Choroid plexus epithelial cell (primary cell): Measurements from ENCODE around the gene PPP1R13B.

ENCODE experiments used
- DNase-seq: peaks from one replicate; pipeline ENCODE4 v3.0.0-alpha.2; 2010; ENCODE audit warnings: low read depth
- H3K4me3 ChIP-seq: 2 replicates; pipeline ENCODE4 v1.5.1; 2011; ENCODE audit warnings: low read depth, mild to moderate bottlenecking, control low read depth, low read length, moderate library complexity
- TF ChIP-seq, protein P1 (sequence below): conservative IDR thresholded peaks from 2 replicates; pipeline ENCODE4 v1.5.1; 2011; ENCODE audit warnings: low read depth, mild to moderate bottlenecking, control low read depth, inconsistent platforms, low read length, moderate library complexity

The PPP1R13B gene

DNA sequence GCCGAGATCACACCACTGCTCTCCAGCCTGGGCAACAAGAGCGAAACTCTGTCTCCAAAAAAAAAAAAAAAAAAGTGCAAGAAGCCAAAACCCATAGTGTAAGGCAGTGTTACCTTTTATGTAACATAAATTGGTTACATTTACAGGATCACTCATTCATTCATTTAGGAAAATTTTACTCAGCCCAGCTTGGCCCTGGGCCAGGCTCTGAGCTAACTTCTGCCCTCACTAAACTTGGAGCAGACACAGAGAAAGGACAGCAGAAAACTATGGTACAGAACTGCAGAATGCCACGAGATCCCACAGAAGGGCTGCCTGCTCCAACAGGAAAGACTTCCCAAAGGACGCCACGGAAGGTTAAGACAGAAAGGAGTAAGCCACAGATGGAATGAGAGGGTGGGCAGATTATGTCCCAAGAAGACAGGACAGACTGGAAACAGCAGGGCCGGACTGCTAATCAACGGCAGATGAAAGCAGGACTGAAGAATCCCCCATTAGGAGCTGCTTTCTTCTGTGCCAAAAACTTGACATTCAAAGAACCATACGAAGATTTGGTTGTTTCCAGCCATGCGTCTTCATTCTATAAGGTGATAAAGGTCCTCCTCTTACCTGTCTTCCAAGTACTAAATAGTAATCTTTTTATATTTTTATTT, 18.9 kb downstream of the PPP1R13B start:
- TF ChIP-seq, protein P1, sequence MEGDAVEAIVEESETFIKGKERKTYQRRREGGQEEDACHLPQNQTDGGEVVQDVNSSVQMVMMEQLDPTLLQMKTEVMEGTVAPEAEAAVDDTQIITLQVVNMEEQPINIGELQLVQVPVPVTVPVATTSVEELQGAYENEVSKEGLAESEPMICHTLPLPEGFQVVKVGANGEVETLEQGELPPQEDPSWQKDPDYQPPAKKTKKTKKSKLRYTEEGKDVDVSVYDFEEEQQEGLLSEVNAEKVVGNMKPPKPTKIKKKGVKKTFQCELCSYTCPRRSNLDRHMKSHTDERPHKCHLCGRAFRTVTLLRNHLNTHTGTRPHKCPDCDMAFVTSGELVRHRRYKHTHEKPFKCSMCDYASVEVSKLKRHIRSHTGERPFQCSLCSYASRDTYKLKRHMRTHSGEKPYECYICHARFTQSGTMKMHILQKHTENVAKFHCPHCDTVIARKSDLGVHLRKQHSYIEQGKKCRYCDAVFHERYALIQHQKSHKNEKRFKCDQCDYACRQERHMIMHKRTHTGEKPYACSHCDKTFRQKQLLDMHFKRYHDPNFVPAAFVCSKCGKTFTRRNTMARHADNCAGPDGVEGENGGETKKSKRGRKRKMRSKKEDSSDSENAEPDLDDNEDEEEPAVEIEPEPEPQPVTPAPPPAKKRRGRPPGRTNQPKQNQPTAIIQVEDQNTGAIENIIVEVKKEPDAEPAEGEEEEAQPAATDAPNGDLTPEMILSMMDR, result no peak
- DNase-seq, result peak; percentile 56
- no peak overlapping the region for H3K4me3 ChIP-seq

DNA sequence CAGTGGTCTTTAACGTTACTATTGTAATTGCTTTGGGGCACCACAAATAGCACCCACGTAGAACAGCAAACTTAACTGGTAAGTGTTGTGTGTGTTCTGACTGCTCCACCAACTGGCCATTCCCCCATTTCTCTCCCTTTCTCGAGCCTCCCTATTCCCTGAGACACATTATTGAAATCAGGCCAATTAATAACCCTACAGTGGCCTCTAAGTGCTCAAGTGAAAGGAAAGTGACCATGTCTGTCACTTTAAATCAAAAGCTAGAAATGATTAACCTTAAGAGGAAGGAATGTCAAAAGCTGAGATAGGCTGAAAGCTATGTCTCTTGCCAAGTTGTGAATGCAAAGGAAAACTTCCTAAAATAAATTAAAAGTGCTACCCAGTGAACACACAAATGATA, 22.3 kb downstream of the PPP1R13B start:
- TF ChIP-seq, protein P1, result no peak
- no peak for DNase-seq
- no peak overlapping the region for H3K4me3 ChIP-seq

GRCh38 chr14:103820908-103821307, 26.5 kb downstream of the PPP1R13B start:
- no peak overlapping the region for H3K4me3 ChIP-seq
- TF ChIP-seq, protein P1, result no peak
- no peak for DNase-seq

DNA sequence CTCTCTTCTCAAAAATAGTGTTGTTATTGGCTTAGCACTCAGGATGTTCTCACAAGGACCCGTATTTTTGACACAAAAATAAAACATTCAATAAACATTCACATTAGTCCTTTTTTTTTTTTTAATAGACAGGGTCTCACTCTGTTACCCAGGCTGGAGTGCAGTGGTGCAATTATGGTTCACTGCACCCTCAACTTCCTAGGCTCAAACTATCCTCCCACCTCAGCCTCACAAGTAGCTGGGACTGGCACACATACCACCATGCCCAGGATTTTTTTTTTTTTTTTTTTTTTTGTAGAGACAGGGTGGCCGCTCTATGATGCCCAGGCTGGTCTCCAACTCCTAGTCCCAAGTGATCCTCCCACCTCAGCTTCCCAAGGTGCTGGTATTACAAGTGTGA, 27.0 kb downstream of the PPP1R13B start:
- H3K4me3 ChIP-seq, result no peak overlapping the region
- TF ChIP-seq, protein P1, result no peak
- DNase-seq, result no peak

GRCh38 chr14:103819503-103820307, 27.7 kb downstream of the PPP1R13B start:
- H3K4me3 ChIP-seq, result peak overlapping the region; percentile 26
- TF ChIP-seq, protein P1, result no peak
- DNase-seq, result peak; percentile 24

GRCh38 chr14:103818870-103819269, 28.5 kb downstream of the PPP1R13B start:
- TF ChIP-seq, protein P1, result no peak
- H3K4me3 ChIP-seq, result no peak overlapping the region
- no peak for DNase-seq

- no peak for DNase-seq
- H3K4me3 ChIP-seq, result no peak overlapping the region
- TF ChIP-seq, protein P1, result no peak
These were observed 29.0 kb downstream of the PPP1R13B start for GRCh38 chr14:103818422-103818821.
